ENCODE data around the gene ADAT1. TPM values are rescaled to one million over a fixed set of nuclear protein-coding genes. Genes with fewer than 3 reads are reported as not detected.

ADAT1 gene
- polyA plus RNA-seq, 1 experiment: 18.9 TPM

DNA sequence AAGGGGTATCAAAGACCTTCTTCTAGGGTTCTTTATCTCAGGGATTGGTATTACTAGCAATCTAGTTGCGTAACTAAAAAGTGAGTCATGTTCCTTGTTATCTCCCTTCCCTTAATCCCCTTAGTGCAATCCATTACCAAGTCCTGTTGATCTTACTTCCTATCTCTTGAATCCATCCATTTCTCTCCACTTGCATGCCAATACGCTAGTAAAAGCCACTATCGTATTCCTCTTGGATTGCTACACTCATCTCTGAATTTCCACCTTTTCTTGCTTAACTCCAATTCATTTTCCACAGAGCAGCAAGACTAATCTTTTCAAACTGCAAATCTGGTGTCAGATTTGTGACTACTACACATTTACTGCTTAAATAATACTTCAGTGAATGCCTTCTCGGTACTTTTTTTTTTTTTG is 1.8 kb upstream of the ADAT1 start:
- no peaks in the 10 kb centered on the region for H3K27me3 ChIP-seq (ENCODE audit: control insufficient read depth, insufficient read depth, low read length)
- ChIA-PET CTCF (interaction anchor here (1.1 kb wide), 1 partner anchor 153 kb away, joined by 3 read pairs; no protein-coding TSS in a partner anchor), POLR2A (no interaction called here)
- H3K36me3 ChIP-seq (ENCODE audit: control insufficient read depth, insufficient read depth, low read length): peaks cover 16% of the 10 kb centered on the region
- TF ChIP-seq, protein P1, sequence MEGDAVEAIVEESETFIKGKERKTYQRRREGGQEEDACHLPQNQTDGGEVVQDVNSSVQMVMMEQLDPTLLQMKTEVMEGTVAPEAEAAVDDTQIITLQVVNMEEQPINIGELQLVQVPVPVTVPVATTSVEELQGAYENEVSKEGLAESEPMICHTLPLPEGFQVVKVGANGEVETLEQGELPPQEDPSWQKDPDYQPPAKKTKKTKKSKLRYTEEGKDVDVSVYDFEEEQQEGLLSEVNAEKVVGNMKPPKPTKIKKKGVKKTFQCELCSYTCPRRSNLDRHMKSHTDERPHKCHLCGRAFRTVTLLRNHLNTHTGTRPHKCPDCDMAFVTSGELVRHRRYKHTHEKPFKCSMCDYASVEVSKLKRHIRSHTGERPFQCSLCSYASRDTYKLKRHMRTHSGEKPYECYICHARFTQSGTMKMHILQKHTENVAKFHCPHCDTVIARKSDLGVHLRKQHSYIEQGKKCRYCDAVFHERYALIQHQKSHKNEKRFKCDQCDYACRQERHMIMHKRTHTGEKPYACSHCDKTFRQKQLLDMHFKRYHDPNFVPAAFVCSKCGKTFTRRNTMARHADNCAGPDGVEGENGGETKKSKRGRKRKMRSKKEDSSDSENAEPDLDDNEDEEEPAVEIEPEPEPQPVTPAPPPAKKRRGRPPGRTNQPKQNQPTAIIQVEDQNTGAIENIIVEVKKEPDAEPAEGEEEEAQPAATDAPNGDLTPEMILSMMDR (IDR thresholded peaks at IDR 0.05; ENCODE audit: insufficient read depth, low read depth, low read length): no peak
- DNase-seq (ENCODE audit: low read depth): no peak
- no peak overlapping the region for H3K4me3 ChIP-seq (ENCODE audit: low read depth, low read length)

DNA sequence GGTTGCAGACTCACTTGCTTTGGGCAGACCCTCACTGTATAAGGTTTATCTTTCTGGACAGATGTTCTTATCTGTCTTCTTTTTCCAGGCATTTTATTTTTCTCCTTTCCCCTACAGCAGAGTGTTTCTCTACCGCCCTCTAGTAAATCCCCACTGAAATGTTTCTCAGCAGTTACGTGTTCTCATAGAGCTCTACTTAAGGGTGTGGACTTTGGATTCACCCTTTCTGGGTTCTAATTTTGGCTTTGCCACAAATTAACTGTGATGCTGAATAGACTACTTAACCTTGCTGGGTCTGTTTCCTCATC is 2.0 kb downstream of the ADAT1 start:
- POLR2A ChIA-PET: no interaction called here
- CTCF ChIA-PET: interaction anchor here (0.6 to 4.8 kb wide), 24 partner anchors 8 to 422 kb away, joined by 3 to 20 read pairs (median 4); partner anchors contain the start of genes CFDP1 and TMEM170A

DNA sequence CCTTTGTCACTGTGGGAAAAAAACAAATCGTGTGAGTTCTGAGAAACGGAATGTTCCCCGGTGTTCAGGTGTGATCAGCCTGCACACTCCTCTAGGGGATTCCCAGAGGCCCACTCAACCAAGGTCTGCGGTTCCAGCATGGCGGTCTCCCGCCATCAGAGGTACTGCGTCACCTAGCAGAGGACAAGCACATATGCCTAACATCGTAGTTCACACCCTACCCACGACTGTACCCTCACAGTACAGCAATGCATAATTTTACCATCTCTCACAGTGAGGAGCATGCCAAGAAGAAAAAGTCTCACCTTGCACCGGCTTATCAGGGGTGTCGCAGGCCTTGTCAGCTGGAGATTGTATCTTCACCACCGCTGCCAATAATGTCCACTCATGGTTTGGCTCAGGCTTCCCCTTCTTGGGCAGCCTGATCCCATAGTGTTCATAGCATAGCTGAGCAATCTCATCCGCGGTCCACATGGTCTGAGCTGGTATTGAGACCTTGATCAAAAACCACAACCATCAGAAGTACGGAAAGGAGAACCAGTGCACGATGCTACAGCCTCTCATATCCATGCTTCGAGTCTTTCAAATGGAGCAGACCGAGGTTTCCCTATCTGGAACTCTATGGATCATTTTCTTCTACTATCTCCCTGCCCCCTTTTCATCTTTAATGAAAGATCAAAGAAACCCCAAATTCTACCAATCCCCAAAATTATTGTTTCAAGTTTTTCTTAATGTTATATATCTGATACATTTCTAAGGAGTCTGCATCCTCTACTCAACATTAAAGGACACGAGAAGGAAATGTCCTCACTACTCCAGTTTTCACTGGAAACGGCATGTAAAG is 2.5 kb downstream of the ADAT1 start:
- H3K36me3 ChIP-seq (ENCODE audit: control insufficient read depth, insufficient read depth, low read length): 0 out of 2 replicates have a peak, but pooled peaks cover 1% of the 10 kb centered on the region
- ChIA-PET POLR2A (no interaction called here), CTCF (interaction anchor here (0.8 to 4.8 kb wide), 18 partner anchors 10 to 421 kb away, joined by 3 to 20 read pairs (median 4); partner anchors contain the start of genes CFDP1 and TMEM170A)
- TF ChIP-seq, protein P1 (IDR thresholded peaks at IDR 0.05; ENCODE audit: insufficient read depth, low read depth, low read length): no peak
- H3K27me3 ChIP-seq (ENCODE audit: control insufficient read depth, insufficient read depth, low read length): no peaks in the 10 kb centered on the region
- DNase-seq (ENCODE audit: low read depth): no peak
- H3K4me3 ChIP-seq (ENCODE audit: low read depth, low read length): no peak overlapping the region

More for the DNA sequence above, 2.0 kb downstream of the ADAT1 start:
- Histone ChIP-seq H3K36me3 (ENCODE audit: control insufficient read depth, insufficient read depth, low read length) (peaks cover 2% of the 10 kb centered on the region; the same call in 1 of the 2 replicates), H3K27me3 (ENCODE audit: control insufficient read depth, insufficient read depth, low read length) (no peaks in the 10 kb centered on the region), H3K4me3 (ENCODE audit: low read depth, low read length) (no peak overlapping the region)
- DNase-seq (ENCODE audit: low read depth): peak; percentile 5
- TF ChIP-seq, protein P1 (IDR thresholded peaks at IDR 0.05; ENCODE audit: insufficient read depth, low read depth, low read length): peak; percentile 78

DNA sequence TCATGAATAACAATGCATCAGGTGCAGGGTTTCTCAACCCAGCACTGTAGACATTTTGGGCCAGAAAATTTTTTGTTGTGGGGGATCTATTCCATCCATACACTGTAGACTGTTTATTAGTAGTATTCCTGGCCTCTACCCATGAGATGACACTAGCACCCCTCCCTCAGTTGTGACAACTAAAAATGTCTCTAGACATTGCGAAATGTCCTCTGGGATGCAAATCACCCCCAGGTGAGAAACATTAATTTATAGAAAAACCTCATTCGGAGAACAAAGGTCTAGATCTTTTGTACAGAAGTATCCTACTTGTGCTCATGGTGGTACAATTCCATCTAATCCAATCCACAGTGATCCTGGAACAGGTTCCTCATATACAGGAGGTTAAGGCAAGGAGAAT is 4.3 kb downstream of the ADAT1 start:
- POLR2A ChIA-PET: no interaction called here
- no peak overlapping the region for H3K4me3 ChIP-seq (ENCODE audit: low read depth, low read length)

DNA sequence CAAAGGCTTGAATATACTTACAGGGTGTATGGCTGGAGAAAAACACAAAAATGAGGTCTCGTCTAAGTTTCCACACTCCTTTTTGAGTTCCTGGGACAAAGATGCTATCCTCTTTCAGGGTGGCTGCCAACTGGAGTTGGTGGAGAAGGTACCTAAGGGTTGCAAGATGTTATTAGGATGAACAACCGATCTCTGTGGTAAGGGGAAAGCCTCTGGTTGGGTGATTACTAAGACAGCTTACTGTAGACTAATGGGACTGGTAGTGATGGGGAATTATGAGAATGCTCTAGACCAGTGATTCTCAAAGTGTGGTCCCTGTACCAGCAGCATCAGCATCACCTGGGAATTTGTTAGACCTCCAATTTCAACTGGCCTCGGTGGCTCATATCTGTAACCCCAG is 6.0 kb downstream of the ADAT1 start:
- no peak for DNase-seq (ENCODE audit: low read depth)
- peaks cover 6% of the 10 kb centered on the region for H3K36me3 ChIP-seq (ENCODE audit: control insufficient read depth, insufficient read depth, low read length)
- ChIA-PET CTCF (no interaction called here), POLR2A (no interaction called here)
- H3K4me3 ChIP-seq (ENCODE audit: low read depth, low read length): no peak overlapping the region
- TF ChIP-seq, protein P1 (IDR thresholded peaks at IDR 0.05; ENCODE audit: insufficient read depth, low read depth, low read length): no peak
- H3K27me3 ChIP-seq (ENCODE audit: control insufficient read depth, insufficient read depth, low read length): no peaks in the 10 kb centered on the region

More for the DNA sequence above, 4.3 kb downstream of the ADAT1 start:
- no peak for DNase-seq (ENCODE audit: low read depth)
- CTCF ChIA-PET: interaction anchor here (0.6 to 4.8 kb wide), 5 partner anchors 90 to 155 kb away, joined by 3 to 20 read pairs (median 3); no protein-coding TSS in a partner anchor
- 0 out of 2 replicates have a peak, but pooled peaks cover 1% of the 10 kb centered on the region for H3K36me3 ChIP-seq (ENCODE audit: control insufficient read depth, insufficient read depth, low read length)
- TF ChIP-seq, protein P1 (IDR thresholded peaks at IDR 0.05; ENCODE audit: insufficient read depth, low read depth, low read length): no peak
- H3K27me3 ChIP-seq (ENCODE audit: control insufficient read depth, insufficient read depth, low read length): no peaks in the 10 kb centered on the region

Measured in BJ (cell line).